Measurements from ENCODE around the gene LAPTM5. TPM values are rescaled to one million over a fixed set of nuclear protein-coding genes. Genes with fewer than 3 reads are reported as not detected.

LAPTM5 gene
- total and polyA plus RNA-seq, 8 donors = 4.6 to 48.4 (median 35.4) TPM

DNA sequence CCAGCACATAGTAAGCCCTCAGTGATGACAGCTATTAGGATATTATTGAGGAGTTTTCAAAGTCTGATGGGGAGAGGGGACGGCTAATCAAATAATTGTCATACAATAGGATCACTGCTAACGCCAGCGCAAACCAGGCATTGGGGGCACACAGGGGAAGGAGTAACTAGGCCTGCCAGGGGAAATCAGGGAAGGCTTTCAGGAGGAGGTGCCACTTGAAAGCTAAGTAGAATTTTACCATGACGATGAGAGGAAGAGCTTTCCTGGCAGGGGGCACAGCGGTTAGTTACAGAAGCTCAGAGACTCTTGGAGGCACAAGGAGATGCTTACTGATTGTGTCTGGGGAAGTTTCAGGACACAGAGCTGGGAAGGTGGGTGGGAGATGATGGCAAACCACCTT lies 47.2 kb upstream of the LAPTM5 start:
- H3K27me3 ChIP-seq = peaks cover 0 to 21% (median 3%) of the 10 kb centered on the region in 3 donors
- H3K36me3 ChIP-seq = no peaks in the 10 kb centered on the region
- H3K27ac ChIP-seq = peak overlapping the region in 2 of 5 donors; percentile 41 to 50
- H3K9me3 ChIP-seq = no peaks in the 10 kb centered on the region
- peaks cover 14 to 30% (median 24%) of the 10 kb centered on the region in 4 donors for H3K4me1 ChIP-seq
- WGBS, 5 donors = 67 to 81% (median 77%) methylated on average over 5 of the region's 5 CpGs
- H3K4me3 ChIP-seq = no peak overlapping the region
- no peak for TF ChIP-seq POLR2A (IDR thresholded peaks at IDR 0.05)
- TF ChIP-seq, protein P1, sequence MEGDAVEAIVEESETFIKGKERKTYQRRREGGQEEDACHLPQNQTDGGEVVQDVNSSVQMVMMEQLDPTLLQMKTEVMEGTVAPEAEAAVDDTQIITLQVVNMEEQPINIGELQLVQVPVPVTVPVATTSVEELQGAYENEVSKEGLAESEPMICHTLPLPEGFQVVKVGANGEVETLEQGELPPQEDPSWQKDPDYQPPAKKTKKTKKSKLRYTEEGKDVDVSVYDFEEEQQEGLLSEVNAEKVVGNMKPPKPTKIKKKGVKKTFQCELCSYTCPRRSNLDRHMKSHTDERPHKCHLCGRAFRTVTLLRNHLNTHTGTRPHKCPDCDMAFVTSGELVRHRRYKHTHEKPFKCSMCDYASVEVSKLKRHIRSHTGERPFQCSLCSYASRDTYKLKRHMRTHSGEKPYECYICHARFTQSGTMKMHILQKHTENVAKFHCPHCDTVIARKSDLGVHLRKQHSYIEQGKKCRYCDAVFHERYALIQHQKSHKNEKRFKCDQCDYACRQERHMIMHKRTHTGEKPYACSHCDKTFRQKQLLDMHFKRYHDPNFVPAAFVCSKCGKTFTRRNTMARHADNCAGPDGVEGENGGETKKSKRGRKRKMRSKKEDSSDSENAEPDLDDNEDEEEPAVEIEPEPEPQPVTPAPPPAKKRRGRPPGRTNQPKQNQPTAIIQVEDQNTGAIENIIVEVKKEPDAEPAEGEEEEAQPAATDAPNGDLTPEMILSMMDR (IDR thresholded peaks at IDR 0.05) = no peak
- TF ChIP-seq EP300 (IDR thresholded peaks at IDR 0.05) = no peak
- no peak for TF ChIP-seq POLR2AphosphoS5 (IDR thresholded peaks at IDR 0.05)
- no peak for DNase-seq
- intact Hi-C loops (cut with DNase I; ENCODE audit: low total_unique reads) = loop anchor here (5.0 kb wide), 1 partner anchor 107 kb away; no protein-coding TSS in a partner anchor

DNA sequence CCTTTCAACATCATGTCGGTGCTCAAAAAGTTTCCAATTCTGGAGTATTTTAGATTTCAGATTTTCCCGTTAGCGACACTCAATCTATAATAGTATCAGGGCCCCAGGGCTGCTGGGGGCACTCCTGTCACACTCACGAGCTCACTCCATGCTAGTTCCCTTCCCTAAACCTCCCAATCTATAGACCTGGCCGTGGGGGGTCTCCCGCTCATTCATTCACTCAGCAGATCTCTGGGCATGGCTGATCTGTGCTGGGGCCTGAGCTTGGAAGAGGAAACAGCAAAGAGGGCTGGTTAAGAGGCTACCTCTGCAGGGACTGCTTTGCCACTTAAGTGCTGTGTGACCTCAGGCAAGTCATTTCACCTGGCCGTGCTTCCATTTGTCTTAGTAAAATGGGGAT lies 46.8 kb upstream of the LAPTM5 start:
- no peak for DNase-seq
- 86 to 94% (median 91%) methylated on average over 7 of the region's 7 CpGs for WGBS, 5 donors
- intact Hi-C loops (cut with DNase I; ENCODE audit: low total_unique reads) = loop anchor here (5.0 kb wide), 1 partner anchor 108 kb away; no protein-coding TSS in a partner anchor

GRCh38 chr1:30803562-30803961 lies 46.0 kb upstream of the LAPTM5 start:
- TF ChIP-seq POLR2AphosphoS5 (IDR thresholded peaks at IDR 0.05) = no peak
- TF ChIP-seq, protein P1 (IDR thresholded peaks at IDR 0.05) = no peak
- no peak for TF ChIP-seq POLR2A (IDR thresholded peaks at IDR 0.05)
- Histone ChIP-seq H3K9me3 (no peaks in the 10 kb centered on the region), H3K4me1 (peaks cover 16 to 34% (median 24%) of the 10 kb centered on the region in 4 donors), H3K27me3 (peaks cover 0 to 21% (median 3%) of the 10 kb centered on the region in 3 donors), H3K36me3 (no peaks in the 10 kb centered on the region), H3K4me3 (no peak overlapping the region), H3K27ac (no peak overlapping the region)
- intact Hi-C loops (cut with DNase I; ENCODE audit: low total_unique reads) = loop anchor here (5.0 kb wide), 1 partner anchor 109 kb away; no protein-coding TSS in a partner anchor
- WGBS, 5 donors = 81 to 90% (median 83%) methylated on average over 6 of the region's 6 CpGs
- no peak for DNase-seq

More for the DNA sequence above, 46.8 kb upstream of the LAPTM5 start:
- H3K4me1 ChIP-seq = peaks cover 14 to 26% (median 22%) of the 10 kb centered on the region in 4 donors
- no peaks in the 10 kb centered on the region for H3K36me3 ChIP-seq
- H3K4me3 ChIP-seq = no peak overlapping the region
- TF ChIP-seq, protein P1 (IDR thresholded peaks at IDR 0.05) = no peak
- no peak for TF ChIP-seq EP300 (IDR thresholded peaks at IDR 0.05)
- peaks cover 0 to 21% (median 3%) of the 10 kb centered on the region in 3 donors for H3K27me3 ChIP-seq
- no peak overlapping the region for H3K27ac ChIP-seq
- H3K9me3 ChIP-seq = no peaks in the 10 kb centered on the region

DNA sequence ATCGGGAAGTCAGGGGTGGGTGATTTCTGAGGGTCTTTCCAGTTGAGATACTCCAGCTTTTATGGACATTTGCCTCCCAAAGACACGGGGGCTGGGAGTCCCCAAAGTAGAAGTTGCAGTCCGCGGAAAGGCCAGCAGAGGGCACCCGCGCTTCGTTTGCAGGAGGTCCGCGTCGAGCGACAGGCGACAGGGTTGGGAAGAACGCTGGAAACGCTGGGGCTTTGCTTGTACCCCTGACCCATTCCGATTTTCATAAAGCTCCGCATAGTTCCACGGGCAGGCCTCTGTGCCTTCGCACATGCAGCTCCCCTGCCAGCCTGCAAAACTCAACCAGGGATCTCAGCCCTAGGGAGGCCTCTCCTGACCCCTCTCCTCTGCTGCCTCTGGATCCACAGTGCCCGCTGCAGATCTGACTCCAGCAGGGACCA lies 44.2 kb upstream of the LAPTM5 start:
- Histone ChIP-seq H3K4me1 (peaks cover 16 to 39% (median 26%) of the 10 kb centered on the region in 4 donors), H3K4me3 (no peak overlapping the region)
- intact Hi-C loops (cut with DNase I; ENCODE audit: low total_unique reads) = loop anchor here (5.0 kb wide), 1 partner anchor 111 kb away; no protein-coding TSS in a partner anchor

More for the DNA sequence above, 44.2 kb upstream of the LAPTM5 start:
- H3K27me3 ChIP-seq = peaks cover 0 to 7% (median 0%) of the 10 kb centered on the region in 3 donors
- H3K27ac ChIP-seq = peak overlapping the region in 1 of 5 donors; percentile 3
- no peaks in the 10 kb centered on the region for H3K9me3 ChIP-seq
- peak; percentile 89 to 90 for DNase-seq
- no peaks in the 10 kb centered on the region for H3K36me3 ChIP-seq
- 2 to 3% (median 2%) methylated on average over 15 to 19 of the region's 19 CpGs for WGBS, 5 donors
- TF ChIP-seq POLR2AphosphoS5 (IDR thresholded peaks at IDR 0.05) = no peak
- TF ChIP-seq, protein P1 (IDR thresholded peaks at IDR 0.05) = peak in 5 of 7 experiments; percentile 80 to 95 (median 91)
